Trophoblast cell (in vitro differentiated cells and primary cell): ENCODE data around the gene MYB. TPM values are rescaled to one million over a fixed set of nuclear protein-coding genes. Genes with fewer than 3 reads are reported as not detected.

Source experiments
- DNase-seq, 2 donors: peaks; one replicate each; pipeline ENCODE4 v3.0.0-alpha.2; 2016
- H2AFZ ChIP-seq: 2 replicates; pipeline ENCODE4 v1.6.1; 2013; ENCODE audit warnings: low read length, moderate library complexity, mild to moderate bottlenecking; ENCODE audit not compliant: insufficient read depth, poor library complexity
- H2AK5ac ChIP-seq: 2 replicates; pipeline ENCODE4 v1.6.1; 2013; ENCODE audit warnings: mild to moderate bottlenecking, low read length
- H2BK120ac ChIP-seq: 2 replicates; pipeline ENCODE4 v1.6.1; 2013; ENCODE audit warnings: low read length, mild to moderate bottlenecking, moderate library complexity; ENCODE audit not compliant: insufficient read depth, poor library complexity
- H2BK12ac ChIP-seq: 2 replicates; pipeline ENCODE4 v1.6.1; 2013; ENCODE audit warnings: mild to moderate bottlenecking, low read length, moderate library complexity
- H2BK5ac ChIP-seq: 2 replicates; pipeline ENCODE4 v1.6.1; 2013; ENCODE audit warnings: low read length, low read depth, moderate library complexity, mild to moderate bottlenecking; ENCODE audit not compliant: poor library complexity
- H3K14ac ChIP-seq: 2 replicates; pipeline ENCODE4 v1.6.1; 2013; ENCODE audit warnings: mild to moderate bottlenecking, low read length
- H3K18ac ChIP-seq: 2 replicates; pipeline ENCODE4 v1.6.1; 2013; ENCODE audit warnings: mild to moderate bottlenecking, low read length
- H3K23ac ChIP-seq: 2 replicates; pipeline ENCODE4 v1.6.1; 2013; ENCODE audit warnings: low read length
- H3K27ac ChIP-seq: 2 replicates; pipeline ENCODE4 v1.5.1; 2013; ENCODE audit warnings: low read depth, mild to moderate bottlenecking, inconsistent platforms, low read length, moderate library complexity
- H3K27me3 ChIP-seq: 2 replicates; pipeline ENCODE4 v1.6.1; 2013; ENCODE audit warnings: inconsistent platforms, mild to moderate bottlenecking, low read length, moderate library complexity; ENCODE audit not compliant: insufficient read depth
- H3K36me3 ChIP-seq, 2 experiments: 1 replicate in 1 of 2; 2 replicates in 1 of 2; pipeline ENCODE4 v1.6.1; 2013; ENCODE audit warnings: low read length in 2 of 2, mild to moderate bottlenecking in 2 of 2, moderate library complexity in 1 of 2; ENCODE audit not compliant: insufficient read depth in 2 of 2, control insufficient read depth in 1 of 2
- H3K4ac ChIP-seq: 2 replicates; pipeline ENCODE4 v1.6.1; 2013; ENCODE audit warnings: low read depth, mild to moderate bottlenecking, low read length, moderate library complexity
- H3K4me1 ChIP-seq, 2 experiments: 1 replicate in 1 of 2; 2 replicates in 1 of 2; pipeline ENCODE4 v1.6.1; 2013; ENCODE audit warnings: low read length in 2 of 2, mild to moderate bottlenecking in 2 of 2, moderate library complexity in 1 of 2; ENCODE audit not compliant: insufficient read depth in 2 of 2, control insufficient read depth in 1 of 2
- H3K4me2 ChIP-seq: 2 replicates; pipeline ENCODE4 v1.6.1; 2013; ENCODE audit warnings: inconsistent platforms, mild to moderate bottlenecking, low read length, moderate library complexity
- H3K4me3 ChIP-seq: 2 replicates; pipeline ENCODE4 v1.5.1; 2013; ENCODE audit warnings: mild to moderate bottlenecking, low read depth, low read length, inconsistent platforms
- H3K79me1 ChIP-seq: one replicate; pipeline ENCODE4 v1.6.1; 2013; ENCODE audit warnings: low read length
- H3K79me2 ChIP-seq: 2 replicates; pipeline ENCODE4 v1.6.1; 2013; ENCODE audit warnings: low read length, mild to moderate bottlenecking; ENCODE audit not compliant: control insufficient read depth, insufficient read depth, poor library complexity
- H3K9ac ChIP-seq: 2 replicates; pipeline ENCODE4 v1.6.1; 2013; ENCODE audit warnings: mild to moderate bottlenecking, low read length
- H3K9me3 ChIP-seq: 2 replicates; pipeline ENCODE4 v1.6.1; 2013; ENCODE audit warnings: low read depth, mild to moderate bottlenecking, control low read depth, inconsistent platforms, low read length; ENCODE audit not compliant: insufficient read depth
- H4K12ac ChIP-seq: 2 replicates; pipeline ENCODE4 v1.6.1; 2013; ENCODE audit warnings: low read depth, mild to moderate bottlenecking, low read length, moderate library complexity
- H4K8ac ChIP-seq: 2 replicates; pipeline ENCODE4 v1.6.1; 2013; ENCODE audit warnings: low read depth, mild to moderate bottlenecking, low read length, moderate library complexity
- H4K91ac ChIP-seq: one replicate; pipeline ENCODE4 v1.6.1; 2013; ENCODE audit warnings: low read depth, mild to moderate bottlenecking, low read length, moderate library complexity
- WGBS: extraction: QIAGEN DNeasy Blood & Tissue Kit; methylation state at CpG from one replicate; pipeline ENCODE4 v1.1.7; 2013; ENCODE audit warnings: missing lambda C conversion rate; ENCODE audit not compliant: insufficient read length, insufficient coverage; ENCODE audit errors: extremely low coverage; 5-methylcytosine and 5-hydroxymethylcytosine counted together
- polyA plus RNA-seq: library from polyadenylated mRNA; stranded (reverse); fragments of 200-250 nt; gene quantifications from 2 replicates; pipeline ENCODE4 v1.2.3, GENCODE V29; 2013

The MYB gene
- 0.21 and 0.24 TPM in 2 replicates for polyA plus RNA-seq

GRCh38 chr6:135180542-135181332 is at the start of gene MYB:
Gene MYB (plus strand): TSS chr6:135181308. CDS start chr6:135181514, 206 bp downstream.
- Histone ChIP-seq H3K36me3 (no peaks in the 10 kb centered on the region), H3K23ac (no peak within 1 kb of the TSS), H2BK120ac (no peak within 1 kb of the TSS), H3K27me3 (peaks cover 30% of the 10 kb centered on the region), H2AFZ (peak within 1 kb of the TSS; percentile 45), H3K9me3 (peaks cover 4% of the 10 kb centered on the region), H2BK5ac (no peak within 1 kb of the TSS), H3K27ac (no peak within 1 kb of the TSS), H2AK5ac (no peak within 1 kb of the TSS), H3K4me2 (peak within 1 kb of the TSS; percentile 100), H4K12ac (no peak within 1 kb of the TSS), H3K4me3 (peak within 1 kb of the TSS; percentile 82), H3K4me1 (peaks cover 10 to 16% of the 10 kb centered on the region in 2 experiments), H3K4ac (no peak within 1 kb of the TSS), H3K18ac (no peak within 1 kb of the TSS), H2BK12ac (no peak within 1 kb of the TSS), H3K79me2 (no peaks in the 10 kb centered on the region), H3K79me1 (no peaks in the 10 kb centered on the region), H4K91ac (peak within 1 kb of the TSS; percentile 0), H3K9ac (peak within 1 kb of the TSS; percentile 82), H4K8ac (no peak within 1 kb of the TSS), H3K14ac (no peak within 1 kb of the TSS)
- DNase-seq, result peak; percentile 50 to 75
- no CpG with 5 or more reads among the region's 75 CpGs for WGBS

GRCh38 chr6:135132776-135133175 is 48.3 kb upstream of the MYB start:
- H3K18ac ChIP-seq, result no peak overlapping the region
- H3K4ac ChIP-seq, result no peak overlapping the region
- no peak overlapping the region for H3K4me3 ChIP-seq
- H2AFZ ChIP-seq, result no peak overlapping the region
- no peak overlapping the region for H4K8ac ChIP-seq
- H3K14ac ChIP-seq, result no peak overlapping the region
- no peaks in the 10 kb centered on the region for H3K79me2 ChIP-seq
- H4K12ac ChIP-seq, result no peak overlapping the region
- no peak overlapping the region for H3K9ac ChIP-seq
- H2BK12ac ChIP-seq, result no peak overlapping the region
- DNase-seq, result no peak
- H3K23ac ChIP-seq, result no peak overlapping the region
- WGBS, result no CpG with 5 or more reads among the region's 2 CpGs
- H3K36me3 ChIP-seq, result no peaks in the 10 kb centered on the region
- H2AK5ac ChIP-seq, result no peak overlapping the region
- H3K4me2 ChIP-seq, result no peak overlapping the region
- no peaks in the 10 kb centered on the region for H3K79me1 ChIP-seq
- H4K91ac ChIP-seq, result no peak overlapping the region
- no peaks in the 10 kb centered on the region for H3K4me1 ChIP-seq
- H3K27me3 ChIP-seq, result no peaks in the 10 kb centered on the region
- no peak overlapping the region for H3K27ac ChIP-seq
- H2BK5ac ChIP-seq, result no peak overlapping the region
- H2BK120ac ChIP-seq, result no peak overlapping the region
- H3K9me3 ChIP-seq, result no peaks in the 10 kb centered on the region

- no peak overlapping the region for H2AFZ ChIP-seq
Measured at GRCh38 chr6:135135835-135136234, 45.3 kb upstream of the MYB start.

GRCh38 chr6:135137826-135138225 is 43.3 kb upstream of the MYB start:
- no peak overlapping the region for H3K4me3 ChIP-seq
- H4K12ac ChIP-seq, result no peak overlapping the region
- no peak overlapping the region for H3K4ac ChIP-seq
- H2AFZ ChIP-seq, result no peak overlapping the region
- H2BK12ac ChIP-seq, result no peak overlapping the region
- H4K91ac ChIP-seq, result no peak overlapping the region
- H3K79me1 ChIP-seq, result no peaks in the 10 kb centered on the region
- H3K18ac ChIP-seq, result no peak overlapping the region
- H2AK5ac ChIP-seq, result no peak overlapping the region
- no peak overlapping the region for H4K8ac ChIP-seq
- no peak overlapping the region for H2BK5ac ChIP-seq
- no peaks in the 10 kb centered on the region for H3K4me1 ChIP-seq
- H3K23ac ChIP-seq, result no peak overlapping the region
- no peaks in the 10 kb centered on the region for H3K79me2 ChIP-seq
- H3K9ac ChIP-seq, result no peak overlapping the region
- DNase-seq, result no peak
- H3K27me3 ChIP-seq, result no peaks in the 10 kb centered on the region
- H3K27ac ChIP-seq, result no peak overlapping the region
- no peaks in the 10 kb centered on the region for H3K9me3 ChIP-seq
- H3K36me3 ChIP-seq, result no peaks in the 10 kb centered on the region
- H3K14ac ChIP-seq, result no peak overlapping the region
- WGBS, result no CpG with 5 or more reads among the region's 1 CpG
- no peak overlapping the region for H2BK120ac ChIP-seq
- no peak overlapping the region for H3K4me2 ChIP-seq

More at GRCh38 chr6:135135835-135136234, 45.3 kb upstream of the MYB start:
- no peak overlapping the region for H3K4ac ChIP-seq
- H3K27ac ChIP-seq, result no peak overlapping the region
- no peak overlapping the region for H4K12ac ChIP-seq
- WGBS, result no CpG with 5 or more reads among the region's 4 CpGs
- no peak overlapping the region for H3K23ac ChIP-seq
- H2AK5ac ChIP-seq, result no peak overlapping the region
- no peaks in the 10 kb centered on the region for H3K79me2 ChIP-seq
- no peak overlapping the region for H4K8ac ChIP-seq
- no peak overlapping the region for H3K9ac ChIP-seq
- no peak overlapping the region for H2BK5ac ChIP-seq
- no peak overlapping the region for H2BK120ac ChIP-seq
- H3K9me3 ChIP-seq, result no peaks in the 10 kb centered on the region
- no peaks in the 10 kb centered on the region for H3K4me1 ChIP-seq
- H3K79me1 ChIP-seq, result no peaks in the 10 kb centered on the region
- H4K91ac ChIP-seq, result no peak overlapping the region
- H2BK12ac ChIP-seq, result no peak overlapping the region
- no peaks in the 10 kb centered on the region for H3K27me3 ChIP-seq
- H3K14ac ChIP-seq, result no peak overlapping the region
- no peak for DNase-seq
- H3K36me3 ChIP-seq, result no peaks in the 10 kb centered on the region
- H3K18ac ChIP-seq, result no peak overlapping the region
- no peak overlapping the region for H3K4me3 ChIP-seq
- no peak overlapping the region for H3K4me2 ChIP-seq
